ENCODE results near the gene OXT.

DNA sequence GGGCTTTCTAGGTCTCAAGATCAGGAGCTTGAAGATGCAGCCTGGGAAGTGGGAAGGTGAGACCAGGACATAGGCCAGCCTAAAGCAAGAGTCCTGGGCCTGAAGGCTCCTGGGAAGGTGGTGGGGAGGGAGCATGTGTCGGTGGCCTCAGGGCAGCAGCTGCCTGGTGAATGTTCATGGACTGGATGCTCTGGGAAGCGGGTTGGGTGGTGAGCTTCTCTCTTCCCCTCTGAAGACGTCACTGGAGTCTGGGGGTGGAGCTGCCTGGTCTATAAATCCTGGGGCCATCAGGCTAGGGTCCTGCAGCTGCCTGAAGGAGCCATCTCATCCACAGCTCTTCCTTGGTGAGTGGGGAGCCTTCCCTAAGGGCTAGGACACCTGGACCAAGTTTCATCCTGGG, 28.1 kb upstream of the OXT start, which contains the start of gene GNRH2:
- no peak for TF ChIP-seq EZH2 (IDR thresholded peaks at IDR 0.05)
- no peak for TF ChIP-seq POLR2AphosphoS5 (IDR thresholded peaks at IDR 0.05; ENCODE audit: borderline replicate concordance, low read depth, low read length)
- TF ChIP-seq FOXP2 (optimal IDR thresholded peaks at IDR 0.05; ENCODE audit: control extremely low read depth, extremely low read length, insufficient read depth): no peak

Measured in SK-N-MC (cell line).